IPS-18c (cell line): ENCODE measurements around the gene NADSYN1.

Source experiments
- H3K4me3 ChIP-seq: 2 replicates; pipeline ENCODE4 v1.7.0; 2013; ENCODE audit warnings: low read depth, mild to moderate bottlenecking, low read length, moderate library complexity; ENCODE audit not compliant: insufficient read depth
- H3K9me3 ChIP-seq: one replicate; pipeline ENCODE4 v1.6.1; 2013; ENCODE audit warnings: mild to moderate bottlenecking, low read length, moderate library complexity; ENCODE audit not compliant: control insufficient read depth, insufficient read depth

Gene NADSYN1

DNA sequence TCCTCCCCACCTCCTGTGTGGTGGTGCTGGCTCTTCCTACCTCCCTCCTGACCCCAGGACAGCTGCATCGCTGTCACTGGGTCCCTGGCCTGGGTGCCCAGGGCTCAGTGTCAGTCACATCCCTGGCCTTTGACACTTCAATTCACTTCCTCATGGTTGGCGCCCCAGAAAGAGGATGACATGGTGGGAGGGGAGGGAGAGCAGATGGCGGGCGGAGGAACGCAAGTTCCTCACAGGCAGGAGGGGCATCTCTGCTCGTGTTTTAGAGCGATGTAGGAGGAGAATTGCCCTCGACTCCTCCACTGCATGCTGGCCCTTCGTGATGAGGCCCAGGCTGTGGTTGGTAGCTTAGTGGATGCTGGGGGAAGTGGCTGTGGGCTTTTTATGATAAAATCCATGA lies 38.9 kb downstream of the NADSYN1 start:
- H3K9me3 ChIP-seq: no peaks in the 10 kb centered on the region
- no peak overlapping the region for H3K4me3 ChIP-seq

DNA sequence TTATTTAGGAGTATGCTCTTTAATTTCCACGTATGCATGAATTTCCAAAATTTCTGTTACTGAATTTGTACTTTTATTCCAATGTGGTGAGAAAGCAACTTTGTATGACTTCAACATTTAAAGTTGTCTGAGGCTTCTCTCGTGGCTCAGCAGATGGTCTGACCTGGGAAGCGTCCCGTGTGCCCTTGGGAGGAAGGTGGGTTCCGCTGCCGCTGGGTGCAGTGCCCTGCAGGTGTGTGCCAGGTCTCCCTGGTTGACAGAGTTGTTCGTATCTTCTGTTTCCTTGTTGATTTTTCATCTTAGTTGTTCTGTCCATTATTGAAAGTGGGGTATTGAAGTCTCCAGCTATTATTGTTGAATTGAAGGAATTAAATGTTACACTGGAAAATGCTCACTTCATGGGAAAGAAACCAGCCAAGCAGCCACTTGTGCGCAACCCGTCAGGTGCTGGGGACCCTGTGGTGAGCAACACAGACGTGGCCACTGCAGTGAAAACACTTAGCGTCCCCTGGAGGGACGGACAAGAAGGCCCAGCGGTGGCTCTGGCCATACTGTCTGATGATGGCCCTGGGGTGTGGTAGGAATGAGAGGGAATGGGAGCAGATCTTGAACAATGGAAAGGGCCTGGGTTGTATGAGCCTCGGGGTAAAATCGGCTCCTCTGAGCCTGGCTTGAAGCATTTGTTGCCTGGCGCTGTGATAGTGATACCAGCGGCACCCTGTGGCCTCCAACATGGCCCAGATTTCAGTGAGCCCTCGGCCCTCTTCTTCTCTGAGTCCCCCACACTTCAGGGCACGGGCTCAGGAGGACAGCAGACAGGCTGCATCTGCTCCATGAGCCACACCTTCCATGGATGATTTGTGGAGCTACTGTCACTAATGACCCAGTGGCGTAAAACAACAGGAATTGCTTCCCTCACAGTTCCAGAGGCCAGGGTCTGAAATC lies 42.6 kb downstream of the NADSYN1 start:
- H3K9me3 ChIP-seq: no peaks in the 10 kb centered on the region

GRCh38 chr11:71496421-71496820 lies 43.4 kb downstream of the NADSYN1 start:
- no peak overlapping the region for H3K4me3 ChIP-seq
- H3K9me3 ChIP-seq: no peaks in the 10 kb centered on the region

More for the DNA sequence above, 42.6 kb downstream of the NADSYN1 start:
- no peak overlapping the region for H3K4me3 ChIP-seq

DNA sequence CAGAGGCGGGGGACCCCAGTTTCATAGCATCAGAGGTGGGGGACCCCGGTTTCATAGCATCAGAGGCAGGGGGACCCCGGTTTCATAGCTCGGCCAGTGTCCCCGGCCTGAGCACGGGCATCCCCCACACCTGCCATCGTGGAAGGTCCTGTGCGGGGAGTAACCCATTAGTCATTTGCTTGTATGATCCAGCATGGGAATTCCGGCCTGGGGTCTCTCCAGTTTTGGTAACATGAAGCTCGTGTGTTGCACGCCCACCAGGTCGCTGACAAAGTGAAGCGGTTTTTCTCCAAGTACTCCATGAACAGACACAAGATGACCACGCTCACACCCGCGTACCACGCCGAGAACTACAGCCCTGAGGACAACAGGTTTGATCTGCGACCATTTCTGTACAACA lies 45.1 kb downstream of the NADSYN1 start:
- no peak overlapping the region for H3K4me3 ChIP-seq
- H3K9me3 ChIP-seq: no peaks in the 10 kb centered on the region

GRCh38 chr11:71499125-71499524 lies 46.1 kb downstream of the NADSYN1 start:
- no peak overlapping the region for H3K4me3 ChIP-seq
- no peaks in the 10 kb centered on the region for H3K9me3 ChIP-seq

GRCh38 chr11:71499546-71499945 lies 46.5 kb downstream of the NADSYN1 start:
- no peaks in the 10 kb centered on the region for H3K9me3 ChIP-seq

GRCh38 chr11:71500601-71501021 lies 47.6 kb downstream of the NADSYN1 start:
- no peaks in the 10 kb centered on the region for H3K9me3 ChIP-seq
- H3K4me3 ChIP-seq: no peak overlapping the region

More at GRCh38 chr11:71499546-71499945, 46.5 kb downstream of the NADSYN1 start:
- no peak overlapping the region for H3K4me3 ChIP-seq

DNA sequence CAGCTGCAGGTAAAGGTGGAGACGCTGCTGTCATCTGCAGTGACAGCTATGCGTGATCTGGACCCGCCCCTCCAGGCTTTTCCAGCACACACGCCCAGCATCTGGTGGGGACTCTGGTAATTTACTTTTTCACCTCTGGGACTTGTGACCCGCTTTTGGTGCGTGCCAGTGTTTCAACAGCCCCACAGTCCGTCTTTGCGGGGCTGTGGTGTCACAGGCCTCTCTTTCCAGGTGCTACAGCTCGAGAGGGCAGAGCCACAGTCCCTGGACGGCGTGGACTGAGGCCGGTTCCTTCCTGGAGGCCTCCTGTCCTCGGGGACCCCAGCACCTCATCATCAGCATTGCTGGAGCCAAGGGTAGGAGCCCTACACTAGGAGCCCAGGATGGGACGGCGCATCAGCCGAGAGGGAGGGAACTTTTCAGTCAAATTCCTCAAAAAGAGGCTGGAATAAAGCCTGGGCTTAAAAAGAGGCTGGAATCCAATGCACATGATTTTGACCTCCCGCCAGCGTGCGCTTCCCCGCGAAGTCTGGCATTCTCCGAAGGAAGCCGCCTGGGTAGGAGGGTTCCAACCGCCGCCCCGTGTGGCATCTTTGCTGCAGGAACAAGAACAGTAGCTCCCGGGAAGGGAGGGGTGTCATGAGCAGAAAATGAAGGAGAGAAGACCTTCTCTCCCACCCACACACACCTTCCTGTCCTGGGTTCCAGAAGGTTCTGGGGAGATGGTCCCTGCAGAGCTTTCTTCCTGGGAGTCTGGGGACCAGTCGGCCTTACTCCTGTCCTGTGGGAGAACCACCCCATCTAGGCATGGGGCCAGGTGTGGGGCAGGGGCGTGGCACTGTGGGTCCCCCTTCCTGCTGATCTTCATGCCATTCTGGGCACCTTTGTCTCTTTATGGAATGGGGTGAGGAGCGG lies 48.3 kb downstream of the NADSYN1 start:
- Histone ChIP-seq H3K4me3 (no peak overlapping the region), H3K9me3 (no peaks in the 10 kb centered on the region)

GRCh38 chr11:71502026-71502425 lies 49.0 kb downstream of the NADSYN1 start:
- no peak overlapping the region for H3K4me3 ChIP-seq
- no peaks in the 10 kb centered on the region for H3K9me3 ChIP-seq

DNA sequence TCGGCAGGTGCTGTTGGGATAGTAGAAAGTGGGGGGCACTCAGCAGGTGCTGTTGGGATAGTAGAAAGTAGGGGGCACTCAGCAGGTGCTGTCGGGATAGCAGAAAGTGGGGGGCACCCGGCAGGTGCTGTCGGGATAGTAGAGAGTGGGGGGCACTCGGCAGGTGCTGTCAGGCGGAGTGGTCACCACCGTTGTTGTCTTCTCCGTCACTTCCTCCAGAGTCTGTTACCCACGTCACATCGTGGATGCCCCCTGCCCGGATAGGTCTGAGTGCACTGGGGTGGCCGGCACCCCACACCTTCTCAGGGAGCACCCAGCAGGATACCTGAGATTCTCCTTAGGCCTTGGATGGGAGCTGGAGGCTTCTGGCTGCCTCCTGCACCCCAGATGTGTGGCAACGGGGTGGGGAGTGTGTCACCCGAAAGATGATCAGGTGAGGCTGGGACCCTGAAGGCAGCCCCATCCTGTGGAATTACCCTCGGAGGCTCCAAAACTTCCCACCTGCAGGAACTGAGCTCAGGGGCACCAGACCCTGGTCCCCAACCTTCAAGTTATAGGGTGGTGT lies 50.0 kb downstream of the NADSYN1 start:
- Histone ChIP-seq H3K9me3 (no peaks in the 10 kb centered on the region), H3K4me3 (no peak overlapping the region)

DNA sequence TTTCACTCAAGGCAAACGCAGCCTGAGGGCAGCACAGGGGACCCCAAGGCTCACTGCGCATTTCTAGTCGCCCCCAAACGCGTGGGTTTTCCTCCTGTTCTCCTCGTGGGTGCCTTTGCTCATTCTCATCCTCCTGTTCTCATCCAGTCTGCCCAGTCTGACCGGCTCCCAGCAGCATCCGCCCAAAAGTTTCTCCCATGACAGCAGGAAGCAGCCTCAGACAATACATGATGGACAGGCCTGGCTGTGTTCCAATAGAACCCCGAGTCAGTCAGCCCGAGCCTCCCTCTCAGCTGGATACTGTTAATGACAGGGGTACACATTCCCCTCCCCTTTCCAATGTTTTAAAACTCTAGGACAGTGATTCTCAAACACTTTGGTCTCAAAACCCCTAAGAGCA lies 51.5 kb downstream of the NADSYN1 start:
- H3K9me3 ChIP-seq: no peaks in the 10 kb centered on the region
- H3K4me3 ChIP-seq: no peak overlapping the region

DNA sequence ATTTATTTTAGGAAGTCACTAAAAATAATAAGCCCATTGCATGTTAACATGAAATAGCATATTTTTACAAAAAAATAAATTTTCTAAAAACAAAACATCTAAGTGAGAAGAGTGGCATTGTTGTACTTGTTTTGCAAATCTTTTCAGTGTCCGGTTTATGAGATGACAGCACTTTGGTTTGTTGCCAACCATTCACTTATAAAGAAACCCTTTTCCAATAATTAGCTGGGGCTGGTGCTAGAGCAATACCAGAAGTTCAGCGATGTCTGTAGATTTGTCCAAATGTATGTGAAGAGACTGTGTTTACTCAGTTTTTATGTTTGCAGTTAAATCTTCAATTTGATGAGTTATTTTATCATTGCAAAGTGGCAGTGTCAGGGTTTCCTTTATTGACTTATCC lies 52.0 kb downstream of the NADSYN1 start:
- H3K9me3 ChIP-seq: no peaks in the 10 kb centered on the region
- no peak overlapping the region for H3K4me3 ChIP-seq

DNA sequence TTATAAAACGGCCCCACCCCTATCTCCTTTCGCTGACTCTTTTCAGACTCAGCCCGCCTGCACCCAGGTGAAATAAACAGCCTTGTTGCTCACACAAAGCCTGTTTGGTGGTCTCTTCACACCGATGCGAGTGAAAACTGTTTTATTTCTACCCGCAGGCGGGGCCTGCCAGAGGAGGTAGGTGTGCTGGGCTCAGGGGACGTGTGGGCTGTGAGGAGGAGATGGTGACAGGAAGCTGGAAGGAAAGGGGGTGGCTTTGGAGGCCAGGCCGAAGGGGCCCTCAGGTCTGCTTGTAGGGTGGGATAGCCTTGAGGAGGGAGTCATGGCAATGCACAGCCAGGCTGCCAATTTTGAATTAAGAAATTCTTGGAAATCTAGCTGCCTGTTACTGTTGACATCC lies 52.8 kb downstream of the NADSYN1 start:
- H3K4me3 ChIP-seq: no peak overlapping the region

DNA sequence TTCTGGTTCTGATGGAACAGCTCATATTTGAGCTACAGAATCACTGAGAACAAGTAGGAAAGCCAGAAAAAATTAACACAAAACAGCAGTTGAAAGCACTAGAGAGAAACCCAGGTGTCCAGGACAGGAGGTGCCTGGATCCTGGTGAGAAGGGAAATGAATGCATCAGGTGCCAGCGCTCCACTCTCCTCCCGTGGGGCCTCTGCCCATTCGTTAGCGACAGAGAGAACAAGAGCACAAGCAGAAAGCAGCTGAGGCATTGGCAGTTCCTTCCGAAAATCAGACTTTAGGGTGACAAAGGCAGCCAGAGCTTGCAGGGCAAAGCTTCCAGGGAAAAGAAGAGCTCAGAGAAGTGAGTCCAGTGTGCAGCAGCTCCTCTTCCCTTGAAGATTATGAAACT lies 54.1 kb downstream of the NADSYN1 start:
- Histone ChIP-seq H3K4me3 (no peak overlapping the region), H3K9me3 (peaks cover 4% of the 10 kb centered on the region)

More for the DNA sequence above, 52.8 kb downstream of the NADSYN1 start:
- H3K9me3 ChIP-seq: peaks cover 2% of the 10 kb centered on the region

DNA sequence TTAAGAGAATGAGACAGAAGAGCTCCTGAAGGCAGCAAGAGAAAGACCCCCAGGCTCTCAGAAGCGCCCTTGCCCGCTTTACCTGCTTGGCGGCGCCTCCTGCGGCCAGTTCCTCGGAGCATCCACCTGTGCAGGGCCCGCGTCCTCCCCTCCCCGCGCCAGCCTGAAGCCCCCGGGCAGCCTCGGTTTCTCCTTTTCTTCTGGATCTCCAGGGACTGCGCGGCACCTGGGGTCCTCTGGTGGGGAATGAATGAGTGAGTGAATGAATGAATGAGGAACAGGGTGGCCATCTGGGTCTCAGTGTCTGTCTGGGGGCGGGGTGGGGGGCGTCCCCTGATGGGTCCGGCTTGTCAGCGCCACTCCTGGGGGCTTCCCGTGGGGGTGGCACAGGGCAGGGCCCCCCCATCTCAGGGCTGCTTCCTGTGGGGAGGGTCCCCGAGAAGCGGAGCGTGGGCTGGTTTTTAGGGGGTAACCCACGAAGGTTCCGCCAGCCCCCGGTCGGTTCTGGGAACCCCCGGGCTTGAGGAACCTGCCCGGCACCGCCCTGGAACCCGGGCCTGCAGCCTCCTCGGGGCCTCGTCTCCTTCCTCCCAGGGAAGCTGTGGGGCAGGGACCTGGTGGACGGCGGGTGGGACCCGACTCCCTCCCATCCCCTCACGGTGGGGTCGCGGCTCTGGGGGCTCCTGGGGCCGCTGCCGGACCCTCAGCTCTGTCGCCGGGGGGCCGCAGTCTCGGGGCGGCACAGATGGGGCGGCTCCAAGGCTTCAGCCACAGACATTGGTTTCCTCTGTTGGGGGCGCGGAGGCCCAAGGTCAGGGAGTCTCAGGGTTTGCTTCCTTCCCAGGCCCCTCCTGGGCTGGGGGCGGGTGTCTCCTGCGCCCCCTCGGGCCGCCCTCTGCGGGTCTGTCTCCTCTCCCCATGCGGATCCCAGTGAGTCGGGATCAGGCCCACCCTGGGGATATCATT lies 65.8 kb downstream of the NADSYN1 start:
- H3K4me3 ChIP-seq: no peak overlapping the region

GRCh38 chr11:71519546-71519945 lies 66.5 kb downstream of the NADSYN1 start:
- Histone ChIP-seq H3K4me3 (no peak overlapping the region), H3K9me3 (no peaks in the 10 kb centered on the region)

More for the DNA sequence above, 65.8 kb downstream of the NADSYN1 start:
- H3K9me3 ChIP-seq: no peaks in the 10 kb centered on the region
